Lower lobe of right lung (tissue), 2 donors: Measurements from ENCODE around the gene EDA. TPM values are rescaled to one million over a fixed set of nuclear protein-coding genes. Genes with fewer than 3 reads are reported as not detected.

Source experiments
- ATAC-seq, 2 donors: fragments of 200-7000 bp; cut with Tn5 transposase; one replicate each; pipeline ENCODE4 v1.9.1; 2020 to 2022; ENCODE audit warnings: mild to moderate bottlenecking in 2 of 2, moderate library complexity in 2 of 2
- DNase-seq: peaks from one replicate; pipeline ENCODE4 v3.0.0-alpha.2; 2020
- H3K27ac ChIP-seq: fragments of 200-600 bp; one replicate; pipeline ENCODE4 v1.8.0; 2022
- H3K27me3 ChIP-seq: fragments of 200-600 bp; one replicate; pipeline ENCODE4 v1.8.0; 2022; ENCODE audit warnings: low read depth
- H3K36me3 ChIP-seq: fragments of 200-600 bp; one replicate; pipeline ENCODE4 v1.8.0; 2022; ENCODE audit warnings: mild to moderate bottlenecking
- H3K4me1 ChIP-seq: fragments of 200-600 bp; one replicate; pipeline ENCODE4 v1.8.0; 2022
- H3K4me3 ChIP-seq: fragments of 200-600 bp; one replicate; pipeline ENCODE4 v1.8.0; 2022; ENCODE audit warnings: mild to moderate bottlenecking
- H3K9me3 ChIP-seq: fragments of 200-600 bp; one replicate; pipeline ENCODE4 v1.8.0; 2022
- CTCF ChIP-seq: fragments of 200-600 bp; IDR thresholded peaks from one replicate; pipeline ENCODE4 v1.8.0; 2022; ENCODE audit warnings: antibody characterized with exemption, mild to moderate bottlenecking
- intact Hi-C: fragments of 100-400 bp; cut with DNase I; formaldehyde crosslinking; loops from one replicate; pipeline ENCODE4 v1.11.0; 2022
- total RNA-seq: library from RNA; stranded (reverse); fragmentation: NEBNext Ultra II Directional; extraction: Animal tissue kit (Norgen Biotek cat#: 25700); gene quantifications from one replicate; pipeline ENCODE4 v1.2.1, GENCODE V29; 2021
- donor health status: DM: no; HTN: yes; CAD: no; lungs with severe emphysema.

The EDA gene
- total RNA-seq, 1 donor from 2014 or later: 5.5 TPM

- no peaks in the 10 kb centered on the region for H3K36me3 ChIP-seq
- no peaks in the 10 kb centered on the region for H3K27me3 ChIP-seq
- no peak for TF ChIP-seq CTCF
- ATAC-seq (no peak), DNase-seq (no peak)
- no peaks in the 10 kb centered on the region for H3K4me1 ChIP-seq
- no peak overlapping the region for H3K27ac ChIP-seq
- intact Hi-C loops: no loop called here
- H3K4me3 ChIP-seq: no peak overlapping the region
- H3K9me3 ChIP-seq: no peaks in the 10 kb centered on the region
These were observed 385.9 kb downstream of the EDA start for GRCh38 chrX:70001708-70002341.

- ATAC-seq: no peak
These were observed 392.0 kb downstream of the EDA start for GRCh38 chrX:70007946-70008345.

GRCh38 chrX:70009049-70009448 lies 393.1 kb downstream of the EDA start:
- no peaks in the 10 kb centered on the region for H3K27me3 ChIP-seq
- ATAC-seq (no peak), DNase-seq (no peak)
- intact Hi-C loops: no loop called here
- H3K4me3 ChIP-seq: no peak overlapping the region
- no peak overlapping the region for H3K27ac ChIP-seq
- H3K4me1 ChIP-seq: no peaks in the 10 kb centered on the region
- no peak for TF ChIP-seq CTCF
- H3K9me3 ChIP-seq: no peaks in the 10 kb centered on the region
- H3K36me3 ChIP-seq: no peaks in the 10 kb centered on the region

More at GRCh38 chrX:70007946-70008345, 392.0 kb downstream of the EDA start:
- intact Hi-C loops: no loop called here
- no peaks in the 10 kb centered on the region for H3K27me3 ChIP-seq
- no peak overlapping the region for H3K27ac ChIP-seq
- no peak for DNase-seq
- no peaks in the 10 kb centered on the region for H3K9me3 ChIP-seq
- H3K4me3 ChIP-seq: no peak overlapping the region
- no peaks in the 10 kb centered on the region for H3K4me1 ChIP-seq
- H3K36me3 ChIP-seq: no peaks in the 10 kb centered on the region
- TF ChIP-seq CTCF: no peak

- H3K4me3 ChIP-seq: no peak overlapping the region
- intact Hi-C loops: no loop called here
- ATAC-seq: no peak
- DNase-seq: no peak
- H3K27me3 ChIP-seq: no peaks in the 10 kb centered on the region
- no peak for TF ChIP-seq CTCF
- no peaks in the 10 kb centered on the region for H3K4me1 ChIP-seq
- H3K36me3 ChIP-seq: no peaks in the 10 kb centered on the region
- no peak overlapping the region for H3K27ac ChIP-seq
- no peaks in the 10 kb centered on the region for H3K9me3 ChIP-seq
These were observed 394.1 kb downstream of the EDA start for GRCh38 chrX:70009970-70010369.

DNA sequence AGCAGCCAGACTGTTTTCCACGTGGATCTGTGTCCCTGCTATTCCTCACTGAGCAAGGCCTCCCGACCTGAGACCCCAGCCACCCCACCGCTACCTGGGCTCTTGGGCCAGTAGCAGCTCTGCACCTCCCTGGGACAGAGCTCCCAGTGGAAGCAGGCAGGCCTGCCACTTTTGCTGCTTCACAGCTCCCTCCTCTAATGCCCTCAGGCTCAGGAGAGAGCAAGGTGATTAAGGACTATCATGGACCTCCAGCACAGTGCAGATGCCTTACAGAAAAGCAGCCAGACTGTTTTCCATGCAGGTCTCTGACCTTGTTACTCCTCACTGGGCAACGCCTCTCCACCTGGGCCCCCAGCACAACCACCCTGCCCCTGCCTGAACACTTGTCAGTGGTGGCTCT lies 396.8 kb downstream of the EDA start:
- ATAC-seq (no peak), DNase-seq (no peak)
- Histone ChIP-seq H3K27me3 (no peaks in the 10 kb centered on the region), H3K9me3 (no peaks in the 10 kb centered on the region), H3K4me1 (no peaks in the 10 kb centered on the region), H3K27ac (no peak overlapping the region), H3K4me3 (no peak overlapping the region), H3K36me3 (no peaks in the 10 kb centered on the region)
- intact Hi-C loops: no loop called here
- TF ChIP-seq CTCF: no peak
